HepG2 (cell line): Measurements from ENCODE around the gene MYO1B. TPM values are rescaled to one million over a fixed set of nuclear protein-coding genes. Genes with fewer than 3 reads are reported as not detected.

ENCODE experiments used
- ASH2L ChIP-seq: fragments of 300-600, 200-600 bp; sonication (generic); IDR thresholded peaks from 2 replicates; pipeline ENCODE4 v1.7.0; 2017; ENCODE audit warnings: low read depth, mild to moderate bottlenecking, moderate library complexity, mixed read lengths, low read length; ENCODE audit not compliant: insufficient read length
- BCL6 ChIP-seq: IDR thresholded peaks from 2 replicates; pipeline ENCODE4 v1.6.1; 2016; ENCODE audit warnings: missing genetic modification reagents, missing compliant biosample characterization
- CBX5 ChIP-seq: sonication (generic); formaldehyde crosslinking; IDR thresholded peaks from 2 replicates; pipeline ENCODE4 v1.4.0; 2020; ENCODE audit warnings: missing genetic modification reagents, borderline replicate concordance
- CREB1 ChIP-seq, 2 experiments: fragments of 450-650 bp in 1 of 2; IDR thresholded peaks; 2 replicates each; pipeline ENCODE4 v1.6.1; 2016 to 2017; ENCODE audit warnings: control low read depth in 1 of 2, mild to moderate bottlenecking in 1 of 2, missing compliant biosample characterization in 1 of 2, missing genetic modification characterization in 1 of 2
- ERF ChIP-seq: IDR thresholded peaks from 2 replicates; pipeline ENCODE4 v1.6.1; 2018; ENCODE audit warnings: missing biosample characterization, missing genetic modification reagents
- HHEX ChIP-seq: IDR thresholded peaks from 2 replicates; pipeline ENCODE4 v1.6.1; 2016; ENCODE audit warnings: control low read depth
- HMG20A ChIP-seq: IDR thresholded peaks from 2 replicates; pipeline ENCODE4 v1.6.1; 2016; ENCODE audit warnings: borderline replicate concordance
- HOXA5 ChIP-seq: sonication (generic); formaldehyde crosslinking; IDR thresholded peaks from 2 replicates; pipeline ENCODE4 v1.4.0; 2020; ENCODE audit warnings: missing genetic modification reagents
- IKZF1 ChIP-seq: fragments of 450-650 bp; IDR thresholded peaks from 2 replicates; pipeline ENCODE4 v1.7.1; 2016
- RBAK ChIP-seq: sonication (generic); formaldehyde crosslinking; IDR thresholded peaks from 2 replicates; pipeline ENCODE4 v1.5.1; 2020; ENCODE audit warnings: mild to moderate bottlenecking, missing genetic modification reagents
- RBFOX2 ChIP-seq: fragments of 200-400 bp; formaldehyde crosslinking; IDR thresholded peaks from 2 replicates; pipeline ENCODE4 v1.6.1; 2017; ENCODE audit warnings: low read depth, mild to moderate bottlenecking, low read length
- YEATS2 ChIP-seq: sonication (generic); formaldehyde crosslinking; IDR thresholded peaks from 2 replicates; pipeline ENCODE4 v1.4.0; 2020; ENCODE audit warnings: missing genetic modification reagents, borderline replicate concordance
- ZNF274 ChIP-seq: sonication (generic); formaldehyde crosslinking; IDR thresholded peaks from 2 replicates; pipeline ENCODE4 v1.5.1; 2020; ENCODE audit warnings: mild to moderate bottlenecking, missing genetic modification reagents
- ZNF275 ChIP-seq: sonication (generic); formaldehyde crosslinking; IDR thresholded peaks from 2 replicates; pipeline ENCODE4 v1.8.0; 2022; ENCODE audit warnings: missing genetic modification reagents, mild to moderate bottlenecking, inconsistent platforms, borderline replicate concordance
- ZNF296 ChIP-seq: sonication (generic); formaldehyde crosslinking; conservative IDR thresholded peaks from 2 replicates; pipeline ENCODE4 v1.5.0; 2020; ENCODE audit warnings: mild to moderate bottlenecking, missing genetic modification reagents
- ZNF333 ChIP-seq: sonication (generic); formaldehyde crosslinking; IDR thresholded peaks from 2 replicates; pipeline ENCODE4 v1.4.0; 2020; ENCODE audit warnings: mild to moderate bottlenecking, missing genetic modification reagents, borderline replicate concordance
- ZNF564 ChIP-seq: sonication (generic); formaldehyde crosslinking; IDR thresholded peaks from 2 replicates; pipeline ENCODE4 v1.8.1; 2023; ENCODE audit warnings: mild to moderate bottlenecking, missing genetic modification reagents
- ZNF891 ChIP-seq: sonication (generic); formaldehyde crosslinking; IDR thresholded peaks from 2 replicates; pipeline ENCODE4 v1.5.0; 2020; ENCODE audit warnings: mild to moderate bottlenecking, missing genetic modification reagents
- ZSCAN9 ChIP-seq: IDR thresholded peaks from 2 replicates; pipeline ENCODE4 v1.6.1; 2016; ENCODE audit warnings: borderline replicate concordance
- polyA plus RNA-seq, 8 experiments: library from polyadenylated mRNA; depleted of rRNA in 3 of 8; stranded (reverse) in 7 of 8; unstranded in 1 of 8; fragments of >200 nt; fragmentation: Illumina TruSeq in 4 of 8; extraction: Trizol in 4 of 8; gene quantifications; 2 replicates each; pipeline versions ENCODE4 v1.2.1 to v1.2.3, GENCODE V29; 2011 to 2016; ENCODE audit warnings: low read depth in 4 of 8, missing spikeins in 1 of 8, mixed read lengths in 1 of 8; ENCODE audit not compliant: insufficient read depth in 1 of 8
- total RNA-seq, 5 experiments: library from RNA; depleted of rRNA; stranded (reverse); fragments of >200 nt; fragmentation: Illumina TruSeq; extraction: Trizol; gene quantifications; 2 replicates each; pipeline ENCODE4 v1.2.3, GENCODE V29; 2016; ENCODE audit warnings: low read depth in 1 of 5
- TF ChIP-seq, protein P1 (sequence below): sonication (generic); formaldehyde crosslinking; IDR thresholded peaks from 2 replicates; pipeline ENCODE4 v1.5.1; 2020; ENCODE audit warnings: mild to moderate bottlenecking, missing genetic modification reagents, borderline replicate concordance
- TF ChIP-seq, protein P2 (sequence below): sonication (generic); formaldehyde crosslinking; IDR thresholded peaks from 2 replicates; pipeline ENCODE4 v1.4.0; 2020; ENCODE audit warnings: missing genetic modification reagents

Gene MYO1B
- total and polyA plus RNA-seq, 2 of the 13 experiments (the other 11 are each of a cell fraction or from before 2014, with no cell fraction given) = 36.9 to 89.8 TPM

DNA sequence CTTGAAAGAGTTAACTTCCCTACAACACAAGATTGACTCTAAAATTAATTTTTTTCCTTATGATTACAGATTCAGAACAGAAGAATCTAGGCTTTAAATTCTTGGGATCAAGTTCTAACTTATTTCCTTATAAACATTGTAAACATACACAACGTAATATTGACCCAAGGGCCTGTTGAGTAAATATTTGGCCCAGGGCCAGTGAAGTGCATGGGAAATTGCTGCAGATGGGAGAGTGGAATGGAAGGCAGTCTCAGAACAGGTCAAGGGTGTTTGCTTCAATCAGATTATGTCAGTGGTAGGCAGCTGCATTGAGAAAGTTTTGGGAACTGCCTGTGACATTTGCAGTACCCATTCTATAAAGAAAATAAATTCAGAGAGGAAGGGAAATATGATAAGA lies 137.6 kb downstream of the MYO1B start (continued):
- TF ChIP-seq CREB1 (IDR thresholded peaks at IDR 0.05) (peak; percentile 1; the same call in 1 of the 2 replicates), CREB1 (CRISPR knock-in tag; IDR thresholded peaks at IDR 0.05) (no peak), ZNF564 (CRISPR knock-in tag) (no peak), ZNF274 (CRISPR knock-in tag) (no peak), CBX5 (CRISPR knock-in tag) (peak; percentile 38; the same call in 1 of the 2 replicates), ERF (CRISPR knock-in tag) (peak; percentile 72), ZNF333 (CRISPR knock-in tag) (no peak), HMG20A (CRISPR knock-in tag) (peak; percentile 88; the same call in 1 of the 2 replicates), RBFOX2 (no peak), ZSCAN9 (CRISPR knock-in tag) (peak; percentile 74; the same call in 1 of the 2 replicates), ZNF296 (no peak), BCL6 (CRISPR knock-in tag) (peak; percentile 72), YEATS2 (peak; percentile 31; the same call in 1 of the 2 replicates), HOXA5 (CRISPR knock-in tag) (0 out of 2 replicates have a peak, but pooled peaks have one; percentile 56), ZNF891 (CRISPR knock-in tag) (no peak), RBAK (no peak), HHEX (0 out of 2 replicates have a peak, but pooled peaks have one; percentile 23), ASH2L (peak; percentile 40), IKZF1 (no peak), ZNF275 (CRISPR knock-in tag) (no peak)
- TF ChIP-seq, protein P1, sequence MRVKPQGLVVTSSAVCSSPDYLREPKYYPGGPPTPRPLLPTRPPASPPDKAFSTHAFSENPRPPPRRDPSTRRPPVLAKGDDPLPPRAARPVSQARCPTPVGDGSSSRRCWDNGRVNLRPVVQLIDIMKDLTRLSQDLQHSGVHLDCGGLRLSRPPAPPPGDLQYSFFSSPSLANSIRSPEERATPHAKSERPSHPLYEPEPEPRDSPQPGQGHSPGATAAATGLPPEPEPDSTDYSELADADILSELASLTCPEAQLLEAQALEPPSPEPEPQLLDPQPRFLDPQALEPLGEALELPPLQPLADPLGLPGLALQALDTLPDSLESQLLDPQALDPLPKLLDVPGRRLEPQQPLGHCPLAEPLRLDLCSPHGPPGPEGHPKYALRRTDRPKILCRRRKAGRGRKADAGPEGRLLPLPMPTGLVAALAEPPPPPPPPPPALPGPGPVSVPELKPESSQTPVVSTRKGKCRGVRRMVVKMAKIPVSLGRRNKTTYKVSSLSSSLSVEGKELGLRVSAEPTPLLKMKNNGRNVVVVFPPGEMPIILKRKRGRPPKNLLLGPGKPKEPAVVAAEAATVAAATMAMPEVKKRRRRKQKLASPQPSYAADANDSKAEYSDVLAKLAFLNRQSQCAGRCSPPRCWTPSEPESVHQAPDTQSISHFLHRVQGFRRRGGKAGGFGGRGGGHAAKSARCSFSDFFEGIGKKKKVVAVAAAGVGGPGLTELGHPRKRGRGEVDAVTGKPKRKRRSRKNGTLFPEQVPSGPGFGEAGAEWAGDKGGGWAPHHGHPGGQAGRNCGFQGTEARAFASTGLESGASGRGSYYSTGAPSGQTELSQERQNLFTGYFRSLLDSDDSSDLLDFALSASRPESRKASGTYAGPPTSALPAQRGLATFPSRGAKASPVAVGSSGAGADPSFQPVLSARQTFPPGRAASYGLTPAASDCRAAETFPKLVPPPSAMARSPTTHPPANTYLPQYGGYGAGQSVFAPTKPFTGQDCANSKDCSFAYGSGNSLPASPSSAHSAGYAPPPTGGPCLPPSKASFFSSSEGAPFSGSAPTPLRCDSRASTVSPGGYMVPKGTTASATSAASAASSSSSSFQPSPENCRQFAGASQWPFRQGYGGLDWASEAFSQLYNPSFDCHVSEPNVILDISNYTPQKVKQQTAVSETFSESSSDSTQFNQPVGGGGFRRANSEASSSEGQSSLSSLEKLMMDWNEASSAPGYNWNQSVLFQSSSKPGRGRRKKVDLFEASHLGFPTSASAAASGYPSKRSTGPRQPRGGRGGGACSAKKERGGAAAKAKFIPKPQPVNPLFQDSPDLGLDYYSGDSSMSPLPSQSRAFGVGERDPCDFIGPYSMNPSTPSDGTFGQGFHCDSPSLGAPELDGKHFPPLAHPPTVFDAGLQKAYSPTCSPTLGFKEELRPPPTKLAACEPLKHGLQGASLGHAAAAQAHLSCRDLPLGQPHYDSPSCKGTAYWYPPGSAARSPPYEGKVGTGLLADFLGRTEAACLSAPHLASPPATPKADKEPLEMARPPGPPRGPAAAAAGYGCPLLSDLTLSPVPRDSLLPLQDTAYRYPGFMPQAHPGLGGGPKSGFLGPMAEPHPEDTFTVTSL (CRISPR knock-in tag) = peak; percentile 94; the same call in 1 of the 2 replicates
- TF ChIP-seq, protein P2, sequence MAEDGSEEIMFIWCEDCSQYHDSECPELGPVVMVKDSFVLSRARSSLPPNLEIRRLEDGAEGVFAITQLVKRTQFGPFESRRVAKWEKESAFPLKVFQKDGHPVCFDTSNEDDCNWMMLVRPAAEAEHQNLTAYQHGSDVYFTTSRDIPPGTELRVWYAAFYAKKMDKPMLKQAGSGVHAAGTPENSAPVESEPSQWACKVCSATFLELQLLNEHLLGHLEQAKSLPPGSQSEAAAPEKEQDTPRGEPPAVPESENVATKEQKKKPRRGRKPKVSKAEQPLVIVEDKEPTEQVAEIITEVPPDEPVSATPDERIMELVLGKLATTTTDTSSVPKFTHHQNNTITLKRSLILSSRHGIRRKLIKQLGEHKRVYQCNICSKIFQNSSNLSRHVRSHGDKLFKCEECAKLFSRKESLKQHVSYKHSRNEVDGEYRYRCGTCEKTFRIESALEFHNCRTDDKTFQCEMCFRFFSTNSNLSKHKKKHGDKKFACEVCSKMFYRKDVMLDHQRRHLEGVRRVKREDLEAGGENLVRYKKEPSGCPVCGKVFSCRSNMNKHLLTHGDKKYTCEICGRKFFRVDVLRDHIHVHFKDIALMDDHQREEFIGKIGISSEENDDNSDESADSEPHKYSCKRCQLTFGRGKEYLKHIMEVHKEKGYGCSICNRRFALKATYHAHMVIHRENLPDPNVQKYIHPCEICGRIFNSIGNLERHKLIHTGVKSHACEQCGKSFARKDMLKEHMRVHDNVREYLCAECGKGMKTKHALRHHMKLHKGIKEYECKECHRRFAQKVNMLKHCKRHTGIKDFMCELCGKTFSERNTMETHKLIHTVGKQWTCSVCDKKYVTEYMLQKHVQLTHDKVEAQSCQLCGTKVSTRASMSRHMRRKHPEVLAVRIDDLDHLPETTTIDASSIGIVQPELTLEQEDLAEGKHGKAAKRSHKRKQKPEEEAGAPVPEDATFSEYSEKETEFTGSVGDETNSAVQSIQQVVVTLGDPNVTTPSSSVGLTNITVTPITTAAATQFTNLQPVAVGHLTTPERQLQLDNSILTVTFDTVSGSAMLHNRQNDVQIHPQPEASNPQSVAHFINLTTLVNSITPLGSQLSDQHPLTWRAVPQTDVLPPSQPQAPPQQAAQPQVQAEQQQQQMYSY (CRISPR knock-in tag) = 0 out of 2 replicates have a peak, but pooled peaks have one; percentile 33
